Naive thymus-derived CD4-positive, alpha-beta T cell (primary cell): ENCODE data around the gene PHF19. TPM values are rescaled to one million over a fixed set of nuclear protein-coding genes. Genes with fewer than 3 reads are reported as not detected.

Source experiments
- ATAC-seq: fragments of 150-1000 bp; cut with Tn5 transposase; 2 replicates; pipeline ENCODE4 v1.10.0; 2021; ENCODE audit warnings: mild to moderate bottlenecking, moderate library complexity
- CTCF ChIA-PET: fragments of 350-600 bp; sonication (Branson Sonifier 250); formaldehyde crosslinking; loops from one replicate; lab custom pipeline; 2021; ENCODE audit warnings: antibody characterized with exemption; lab: Charles Lee
- POLR2A ChIA-PET: fragments of 350-600 bp; sonication (Branson Sonifier 250); formaldehyde crosslinking; loops from one replicate; lab custom pipeline; 2021; ENCODE audit warnings: antibody characterized with exemption, inconsistent platforms; lab: Charles Lee
- DNase-seq, 9 donors: peaks; one replicate each; pipeline versions ENCODE4 v3.0.0 to v3.0.0-alpha.2; 2020 to 2022; ENCODE audit warnings: mixed read lengths in 1 of 9
- H3K27ac ChIP-seq: one replicate; pipeline ENCODE4 v1.7.0; 2013; ENCODE audit warnings: mild to moderate bottlenecking, low read depth, low read length, moderate library complexity
- H3K27me3 ChIP-seq, 2 donors: one replicate each; pipeline ENCODE4 v1.7.0; 2013; ENCODE audit warnings: low read length in 2 of 2, mild to moderate bottlenecking in 2 of 2, moderate library complexity in 2 of 2; ENCODE audit not compliant: control insufficient read depth in 2 of 2, insufficient read depth in 2 of 2
- H3K36me3 ChIP-seq, 3 experiments: 1 replicate in 2 of 3; 2 replicates in 1 of 3; pipeline ENCODE4 v1.7.0; 2013; ENCODE audit warnings: low read length in 3 of 3, mild to moderate bottlenecking in 3 of 3, moderate library complexity in 1 of 3; ENCODE audit not compliant: insufficient read depth in 3 of 3, control insufficient read depth in 2 of 3
- H3K4me1 ChIP-seq, 2 donors: one replicate each; pipeline ENCODE4 v1.7.0; 2013; ENCODE audit warnings: low read length in 2 of 2, mild to moderate bottlenecking in 2 of 2, moderate library complexity in 1 of 2; ENCODE audit not compliant: control insufficient read depth in 2 of 2, insufficient read depth in 2 of 2
- H3K4me3 ChIP-seq: 2 replicates; pipeline ENCODE4 v1.7.0; 2013; ENCODE audit warnings: mild to moderate bottlenecking, low read length
- H3K9me3 ChIP-seq, 3 experiments: 1 replicate in 2 of 3; 2 replicates in 1 of 3; pipeline ENCODE4 v1.7.0; 2013; ENCODE audit warnings: low read length in 3 of 3; ENCODE audit not compliant: control insufficient read depth in 2 of 3
- H3K27ac Mint-ChIP-seq, 9 donors: one replicate each; pipeline ENCODE4 v1.8.0; 2020 to 2022; ENCODE audit warnings: mixed read lengths in 9 of 9, mild to moderate bottlenecking in 8 of 9, moderate library complexity in 5 of 9, inconsistent platforms in 2 of 9
- H3K27me3 Mint-ChIP-seq, 5 donors: one replicate each; pipeline ENCODE4 v1.8.0; 2021 to 2022; ENCODE audit warnings: mixed read lengths in 5 of 5, mild to moderate bottlenecking in 1 of 5
- H3K36me3 Mint-ChIP-seq, 5 donors: one replicate each; pipeline ENCODE4 v1.8.0; 2020 to 2022; ENCODE audit warnings: mixed read lengths in 5 of 5, mild to moderate bottlenecking in 3 of 5, inconsistent platforms in 1 of 5
- H3K4me1 Mint-ChIP-seq, 7 donors: one replicate each; pipeline ENCODE4 v1.8.0; 2020 to 2022; ENCODE audit warnings: mixed read lengths in 7 of 7, mild to moderate bottlenecking in 3 of 7, inconsistent platforms in 1 of 7
- H3K4me3 Mint-ChIP-seq, 10 donors: one replicate each; pipeline ENCODE4 v1.8.0; 2020 to 2022; ENCODE audit warnings: mild to moderate bottlenecking in 10 of 10, mixed read lengths in 10 of 10, moderate library complexity in 6 of 10, inconsistent platforms in 2 of 10
- H3K9me3 Mint-ChIP-seq, 11 donors: one replicate each; pipeline ENCODE4 v1.8.0; 2020 to 2022; ENCODE audit warnings: mixed read lengths in 11 of 11, mild to moderate bottlenecking in 4 of 11, inconsistent platforms in 1 of 11, moderate library complexity in 1 of 11
- intact Hi-C, 2 donors: fragments of 100-400 bp; cut with micrococcal nuclease; formaldehyde crosslinking; loops; one replicate each; pipeline ENCODE4 v1.15.1; 2023
- polyA plus RNA-seq, 2 donors: library from polyadenylated mRNA; unstranded; fragments of 300-500 nt; fragmentation: Illumina TruSeq; gene quantifications; one replicate each; pipeline ENCODE4 v1.2.3, GENCODE V29; 2021
- total RNA-seq, 6 experiments: library from RNA in 5 of 6; stranded (reverse) in 5 of 6; gene quantifications; 1 replicate in 5 of 6; 2 replicates in 1 of 6; pipeline ENCODE4 v1.2.3 and lab custom pipeline; 2021 to 2026

The PHF19 gene
- total and polyA plus RNA-seq, 7 experiments from 2014 or later, result 13.1 to 271 (median 84.0) TPM

DNA sequence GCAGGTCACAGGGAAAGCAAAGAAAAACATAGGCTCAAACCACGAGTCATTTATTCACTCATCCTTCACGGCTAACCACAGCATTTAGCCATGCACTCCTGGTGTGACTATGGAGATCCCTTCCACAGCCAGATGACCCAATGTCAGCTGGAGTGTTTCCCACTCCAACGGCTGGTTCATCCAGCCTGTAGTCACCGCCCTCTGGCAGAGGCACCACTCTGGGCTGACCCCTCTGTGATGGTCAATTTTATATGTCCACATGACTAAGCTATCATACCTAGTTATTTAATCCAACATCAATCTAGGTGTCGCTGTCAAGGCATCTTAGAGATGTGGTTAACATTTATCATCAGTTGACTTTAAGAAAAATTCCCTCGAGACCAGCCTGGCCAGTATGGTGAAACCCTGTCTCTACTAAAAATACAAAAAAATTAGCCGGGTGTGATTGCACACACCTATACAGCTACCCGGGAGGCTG is 9.5 kb upstream of the PHF19 start:
- Histone ChIP-seq H3K4me3 (no peak overlapping the region), H3K27ac (no peak overlapping the region), H3K27me3 (no peaks in the 10 kb centered on the region), H3K36me3 (no peaks in the 10 kb centered on the region), H3K4me1 (peaks cover 43 to 65% of the 10 kb centered on the region in 2 donors), H3K9me3 (no peaks in the 10 kb centered on the region)
- peaks cover 31 to 80% (median 68%) of the 10 kb centered on the region in 7 donors for H3K4me1 Mint-ChIP-seq
- peaks cover 0 to 35% (median 0%) of the 10 kb centered on the region in 5 donors for H3K36me3 Mint-ChIP-seq
- ChIA-PET POLR2A (interaction anchor here (3.8 to 43.4 kb wide), 3 partner anchors 10 to 34 kb away, joined by 17 to 2417 read pairs (median 703); partner anchors contain the start of genes PHF19 and TRAF1), CTCF (interaction anchor here (0.7 to 1.3 kb wide), 4 partner anchors 17 to 244 kb away, joined by 3 read pairs; no protein-coding TSS in a partner anchor)
- intact Hi-C loops, result no loop called here
- no peak overlapping the region for H3K4me3 Mint-ChIP-seq
- ATAC-seq (no peak), DNase-seq (no peak)
- H3K9me3 Mint-ChIP-seq, result no peaks in the 10 kb centered on the region
- no peaks in the 10 kb centered on the region for H3K27me3 Mint-ChIP-seq
- peak overlapping the region; percentile 62 to 89 (median 81) for H3K27ac Mint-ChIP-seq

DNA sequence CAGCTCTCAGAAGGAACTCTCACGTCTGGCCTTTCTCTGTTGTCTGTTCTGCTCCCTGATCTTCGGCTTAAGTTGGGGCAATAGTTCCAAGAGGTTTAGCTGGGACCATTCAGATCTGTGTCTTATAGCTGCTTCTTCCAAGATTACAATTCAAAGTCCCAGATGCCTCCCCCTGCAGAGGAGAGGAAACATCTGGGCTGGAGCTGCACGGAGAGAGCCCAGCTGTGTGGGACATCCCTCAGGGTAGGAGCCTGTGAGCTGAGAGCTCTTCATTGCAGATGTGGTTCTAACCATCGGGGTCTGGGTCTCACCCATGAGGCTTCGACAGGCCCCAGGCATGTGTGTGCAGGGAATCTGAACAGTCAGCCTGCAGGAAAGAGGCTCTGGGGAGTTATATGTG is 9.0 kb upstream of the PHF19 start:
- Mint-ChIP-seq H3K27ac (peak overlapping the region; percentile 23 to 89 (median 81)), H3K9me3 (no peaks in the 10 kb centered on the region), H3K27me3 (no peaks in the 10 kb centered on the region), H3K36me3 (peaks cover 0 to 36% (median 0%) of the 10 kb centered on the region in 5 donors), H3K4me1 (peaks cover 30 to 80% (median 68%) of the 10 kb centered on the region in 7 donors), H3K4me3 (no peak overlapping the region)
- DNase-seq (no peak), ATAC-seq (no peak)
- CTCF ChIA-PET, result interaction anchor here (0.7 to 1.3 kb wide), 4 partner anchors 17 to 244 kb away, joined by 3 read pairs; no protein-coding TSS in a partner anchor
- H3K27me3 ChIP-seq, result no peaks in the 10 kb centered on the region
- H3K36me3 ChIP-seq, result no peaks in the 10 kb centered on the region
- no peaks in the 10 kb centered on the region for H3K9me3 ChIP-seq
- no peak overlapping the region for H3K27ac ChIP-seq
- POLR2A ChIA-PET, result interaction anchor here (3.8 to 43.4 kb wide), 3 partner anchors 10 to 35 kb away, joined by 17 to 2417 read pairs (median 703); partner anchors contain the start of genes PHF19 and TRAF1
- peaks cover 40 to 65% of the 10 kb centered on the region in 2 donors for H3K4me1 ChIP-seq
- intact Hi-C loops, result no loop called here
- no peak overlapping the region for H3K4me3 ChIP-seq

DNA sequence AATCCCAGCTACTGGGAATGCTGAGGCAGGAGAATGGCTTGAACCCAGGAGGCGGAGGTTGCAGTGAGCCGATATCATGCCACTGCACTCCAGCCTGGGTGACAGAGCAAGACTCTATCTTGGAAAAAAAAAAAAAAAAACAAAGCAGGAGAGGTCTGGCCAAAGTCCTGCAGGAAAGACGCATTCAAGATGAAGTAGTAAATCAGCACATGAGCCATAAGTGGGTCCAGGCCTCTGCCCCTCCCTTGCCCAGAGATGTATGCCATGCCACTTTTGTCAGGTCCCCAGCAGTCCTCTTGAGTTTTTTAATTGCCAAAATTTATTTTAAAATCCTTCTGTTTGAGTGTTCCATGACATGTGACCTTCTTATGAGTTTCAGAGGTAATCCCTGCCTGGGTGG is 8.5 kb upstream of the PHF19 start:
- ChIA-PET POLR2A (interaction anchor here (3.8 to 43.4 kb wide), 3 partner anchors 11 to 35 kb away, joined by 17 to 2417 read pairs (median 703); partner anchors contain the start of genes PHF19 and TRAF1), CTCF (interaction anchor here (0.6 to 1.3 kb wide), 5 partner anchors 16 to 245 kb away, joined by 3 read pairs; no protein-coding TSS in a partner anchor)
- H3K4me3 ChIP-seq, result no peak overlapping the region
- ATAC-seq (no peak), DNase-seq (no peak)
- H3K36me3 Mint-ChIP-seq, result peaks cover 0 to 38% (median 0%) of the 10 kb centered on the region in 5 donors
- no peaks in the 10 kb centered on the region for H3K36me3 ChIP-seq
- H3K27ac ChIP-seq, result no peak overlapping the region
- H3K27me3 Mint-ChIP-seq, result no peaks in the 10 kb centered on the region
- no peak overlapping the region for H3K4me3 Mint-ChIP-seq
- intact Hi-C loops, result no loop called here
- H3K27me3 ChIP-seq, result no peaks in the 10 kb centered on the region
- peaks cover 35 to 65% of the 10 kb centered on the region in 2 donors for H3K4me1 ChIP-seq
- no peaks in the 10 kb centered on the region for H3K9me3 ChIP-seq
- peaks cover 27 to 80% (median 68%) of the 10 kb centered on the region in 7 donors for H3K4me1 Mint-ChIP-seq
- peak overlapping the region in 6 of 9 donors; percentile 41 to 89 (median 83) for H3K27ac Mint-ChIP-seq
- no peaks in the 10 kb centered on the region for H3K9me3 Mint-ChIP-seq

DNA sequence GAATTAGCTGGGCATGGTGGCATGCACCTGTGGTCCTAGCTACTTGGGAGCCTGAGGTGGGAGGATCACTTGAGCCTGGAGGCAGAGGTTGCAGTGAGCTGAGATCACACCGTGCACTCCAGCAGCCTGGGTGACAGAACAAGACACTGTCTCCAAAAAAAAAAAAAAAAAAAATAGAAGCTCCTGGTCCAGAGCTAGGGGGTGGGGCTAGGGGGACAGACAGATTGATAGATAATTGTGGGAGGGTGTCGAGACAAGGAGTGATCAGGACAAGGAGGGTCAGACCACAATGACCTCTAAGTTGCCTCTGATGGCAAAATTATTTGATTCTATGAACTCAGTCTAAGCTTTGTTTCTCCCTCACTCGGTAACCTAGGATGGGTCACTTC is 6.6 kb upstream of the PHF19 start:
- POLR2A ChIA-PET, result interaction anchor here (0.6 to 43.4 kb wide), 6 partner anchors 9 to 37 kb away, joined by 4 to 2417 read pairs (median 16); partner anchors contain the start of genes PHF19 and TRAF1
- H3K36me3 ChIP-seq, result no peaks in the 10 kb centered on the region
- H3K9me3 Mint-ChIP-seq, result no peaks in the 10 kb centered on the region
- H3K4me3 Mint-ChIP-seq, result peak overlapping the region in 6 of 10 donors; percentile 17 to 75 (median 55)
- intact Hi-C loops, result loop anchor here in 1 of 2 donors (1.0 kb wide), 1 partner anchor 9 kb away; no protein-coding TSS in a partner anchor
- peak overlapping the region in 8 of 9 donors; percentile 5 to 87 (median 50) for H3K27ac Mint-ChIP-seq
- H3K9me3 ChIP-seq, result no peaks in the 10 kb centered on the region
- CTCF ChIA-PET, result interaction anchor here (0.6 to 1.7 kb wide), 8 partner anchors 9 to 134 kb away, joined by 3 to 6 read pairs (median 4); no protein-coding TSS in a partner anchor
- H3K27ac ChIP-seq, result no peak overlapping the region
- H3K4me3 ChIP-seq, result no peak overlapping the region
- ATAC-seq (no peak), DNase-seq (no peak)
- H3K36me3 Mint-ChIP-seq, result peaks cover 0 to 37% (median 0%) of the 10 kb centered on the region in 5 donors
- no peaks in the 10 kb centered on the region for H3K27me3 ChIP-seq
- peaks cover 39 to 65% of the 10 kb centered on the region in 2 donors for H3K4me1 ChIP-seq
- peaks cover 33 to 80% (median 71%) of the 10 kb centered on the region in 7 donors for H3K4me1 Mint-ChIP-seq
- no peaks in the 10 kb centered on the region for H3K27me3 Mint-ChIP-seq

DNA sequence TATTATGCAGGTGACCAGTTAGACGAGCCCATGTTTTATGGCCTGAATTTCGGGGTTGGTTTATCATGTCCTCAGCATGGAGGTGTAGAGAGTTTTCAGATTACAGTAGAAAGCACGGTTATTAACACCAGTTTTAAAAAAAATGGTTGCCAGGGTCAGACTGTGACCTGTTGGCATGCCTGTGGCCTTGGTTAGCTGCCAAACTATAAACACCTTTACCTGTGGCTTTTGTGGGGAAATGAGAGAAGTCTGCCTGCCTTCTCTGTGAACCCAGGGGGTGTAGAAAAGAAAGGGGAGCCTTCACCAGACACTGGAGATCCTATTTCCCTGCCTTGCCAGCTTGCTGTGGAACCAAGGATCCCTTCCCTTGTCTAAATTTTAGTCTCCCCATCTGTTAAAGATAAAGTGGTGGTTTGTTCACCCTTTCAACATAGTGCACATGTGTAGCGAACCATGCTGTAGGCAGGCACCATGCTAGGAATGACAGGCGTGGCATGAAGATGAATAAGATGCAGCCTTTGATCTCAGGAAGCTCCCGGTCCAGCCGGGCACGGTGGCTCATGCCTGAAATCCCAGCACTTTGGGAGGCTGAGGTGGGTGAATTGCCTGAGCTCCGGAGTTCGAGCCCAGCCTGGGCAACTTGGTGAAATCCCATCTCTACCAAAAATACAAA is 6.1 kb upstream of the PHF19 start:
- peak; percentile 29 for ATAC-seq
- intact Hi-C loops, result loop anchor here in 1 of 2 donors (1.0 kb wide), 1 partner anchor 9 kb away; no protein-coding TSS in a partner anchor
- no peak overlapping the region for H3K4me3 ChIP-seq
- H3K4me1 Mint-ChIP-seq, result peaks cover 38 to 80% (median 73%) of the 10 kb centered on the region in 7 donors
- H3K27ac ChIP-seq, result no peak overlapping the region
- H3K27me3 Mint-ChIP-seq, result no peaks in the 10 kb centered on the region
- peak overlapping the region in 9 of 10 donors; percentile 23 to 75 (median 58) for H3K4me3 Mint-ChIP-seq
- no peaks in the 10 kb centered on the region for H3K9me3 Mint-ChIP-seq
- peaks cover 44 to 65% of the 10 kb centered on the region in 2 donors for H3K4me1 ChIP-seq
- ChIA-PET POLR2A (interaction anchor here (0.8 to 43.4 kb wide), 6 partner anchors 10 to 239 kb away, joined by 4 to 2417 read pairs (median 16); partner anchors contain the start of genes PHF19 and TRAF1), CTCF (interaction anchor here (0.6 to 1.7 kb wide), 6 partner anchors 10 to 134 kb away, joined by 3 to 6 read pairs (median 4); no protein-coding TSS in a partner anchor)
- H3K36me3 Mint-ChIP-seq, result peaks cover 0 to 34% (median 0%) of the 10 kb centered on the region in 5 donors
- H3K9me3 ChIP-seq, result no peaks in the 10 kb centered on the region
- H3K36me3 ChIP-seq, result no peaks in the 10 kb centered on the region
- H3K27me3 ChIP-seq, result no peaks in the 10 kb centered on the region
- H3K27ac Mint-ChIP-seq, result peak overlapping the region; percentile 23 to 93 (median 81)
- no peak for DNase-seq

DNA sequence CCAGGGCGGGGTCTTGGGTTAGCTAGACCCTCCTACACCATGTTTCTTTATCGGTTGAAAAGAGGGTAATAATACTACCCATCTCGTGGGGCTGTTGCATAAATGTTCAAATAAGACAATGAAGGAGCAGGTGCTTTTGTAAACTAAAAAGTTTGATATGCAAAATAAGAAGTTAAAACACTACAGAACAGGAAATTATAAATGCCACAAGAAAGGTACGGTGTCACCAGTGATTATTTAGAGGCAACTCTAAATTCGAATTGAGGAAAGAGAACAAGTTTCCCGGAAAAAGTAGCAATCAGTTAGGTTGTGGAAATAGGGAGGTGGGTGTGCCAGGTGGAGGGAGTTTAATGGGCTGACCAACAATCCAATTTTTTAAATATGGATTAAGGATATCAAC is 2.5 kb upstream of the PHF19 start:
- H3K4me1 ChIP-seq, result peaks cover 54 to 69% of the 10 kb centered on the region in 2 donors
- Mint-ChIP-seq H3K27ac (peak overlapping the region; percentile 93 to 99 (median 96)), H3K36me3 (peaks cover 0 to 34% (median 0%) of the 10 kb centered on the region in 5 donors), H3K9me3 (no peaks in the 10 kb centered on the region), H3K4me1 (peaks cover 46 to 84% (median 81%) of the 10 kb centered on the region in 7 donors), H3K4me3 (peak overlapping the region; percentile 89 to 98 (median 94)), H3K27me3 (no peaks in the 10 kb centered on the region)
- ChIA-PET POLR2A (interaction anchor here (1.0 to 16.9 kb wide), 7 partner anchors 11 to 86 kb away, joined by 3 to 703 read pairs (median 25); partner anchors contain the start of genes FBXW2 and TRAF1), CTCF (interaction anchor here (0.9 to 4.7 kb wide), 4 partner anchors 11 to 52 kb away, joined by 3 to 24 read pairs (median 8); no protein-coding TSS in a partner anchor)
- peaks cover 0 to under 1% (median 0%) of the 10 kb centered on the region in 3 experiments for H3K36me3 ChIP-seq
- no peak for ATAC-seq
- no peaks in the 10 kb centered on the region for H3K9me3 ChIP-seq
- DNase-seq, result peak in 5 of 9 donors; percentile 25 to 65 (median 54)
- peak overlapping the region; percentile 1 for H3K4me3 ChIP-seq
- H3K27ac ChIP-seq, result peak overlapping the region; percentile 94
- H3K27me3 ChIP-seq, result no peaks in the 10 kb centered on the region
- intact Hi-C loops, result loop anchor here in 1 of 2 donors (1.0 kb wide), 2 partner anchors 25 to 102 kb away; no protein-coding TSS in a partner anchor
